ENCODE results near the gene NEDD9. TPM values are rescaled to one million over a fixed set of nuclear protein-coding genes. Genes with fewer than 3 reads are reported as not detected.

The NEDD9 gene
- total RNA-seq, 2 experiments from 2014 or later = 60.1 to 64.8 TPM

DNA sequence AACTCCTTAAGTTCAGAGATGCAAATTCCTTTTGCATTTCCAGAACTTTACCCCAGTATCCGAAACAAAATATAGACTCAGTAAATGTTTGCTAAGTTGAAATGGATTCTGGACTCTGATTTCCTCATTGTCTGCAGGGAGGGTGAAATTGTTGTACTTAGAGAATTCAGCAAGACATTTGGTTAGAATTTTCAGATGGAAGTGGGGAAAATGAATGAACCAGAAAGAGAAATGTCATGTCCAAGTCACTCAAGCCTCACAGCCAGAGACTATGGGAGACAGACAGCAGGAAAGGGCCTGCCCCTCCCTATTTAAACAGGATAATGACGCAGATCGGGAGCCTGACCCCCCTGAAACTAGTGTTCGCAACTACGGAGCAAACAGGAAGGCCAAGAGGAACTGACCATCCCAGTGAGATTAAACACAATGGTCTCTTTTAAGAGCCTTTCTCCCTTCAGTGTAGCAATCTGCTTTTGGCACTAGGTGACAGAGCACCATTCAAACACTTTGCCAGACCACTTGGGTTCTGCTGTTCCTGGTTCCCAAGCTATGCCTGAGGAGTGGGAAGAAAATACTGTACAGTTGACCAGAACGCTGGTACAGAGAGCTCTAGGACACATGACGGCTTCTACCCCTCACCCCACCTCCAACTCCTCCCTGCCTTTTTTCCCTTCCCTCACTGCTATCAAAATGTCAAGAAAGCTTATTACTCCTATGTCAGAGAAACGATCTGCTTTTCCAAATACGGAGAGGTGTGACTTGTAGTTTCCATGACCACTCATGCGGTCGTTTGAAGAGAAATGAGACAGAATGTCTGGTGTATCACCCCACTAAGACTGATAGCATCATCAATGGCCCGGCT is 13.7 kb downstream of the NEDD9 start:
- CTCF ChIA-PET = no interaction called here

DNA sequence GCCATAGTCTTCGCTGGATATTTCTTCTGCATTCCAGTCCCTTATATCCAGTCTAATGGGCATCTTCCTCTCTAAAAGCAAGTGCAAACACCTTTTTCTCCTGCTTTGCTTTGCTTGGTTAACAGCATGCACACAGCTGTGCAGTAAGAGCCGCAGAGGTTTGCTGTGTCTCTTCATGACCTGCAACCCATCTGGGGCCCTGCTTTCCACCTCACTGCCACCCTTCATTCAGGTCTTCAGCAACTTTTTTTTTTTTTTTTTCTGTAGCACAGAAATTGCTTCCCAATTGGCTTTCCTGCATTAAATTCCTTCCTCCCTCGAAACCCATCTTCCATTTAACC is 14.4 kb downstream of the NEDD9 start:
- H3K27me3 Mint-ChIP-seq = no peaks in the 10 kb centered on the region
- H3K9me3 Mint-ChIP-seq = no peaks in the 10 kb centered on the region
- POLR2A ChIA-PET = interaction anchor here (0.7 to 1.5 kb wide), 3 partner anchors 11 to 40 kb away, joined by 3 to 5 read pairs (median 4); no protein-coding TSS in a partner anchor
- H3K27ac Mint-ChIP-seq = no peak overlapping the region
- DNase-seq = no peak
- H3K4me1 Mint-ChIP-seq = peaks cover 64% of the 10 kb centered on the region
- CTCF ChIA-PET = no interaction called here
- no peak overlapping the region for H3K4me3 Mint-ChIP-seq
- H3K36me3 Mint-ChIP-seq (ENCODE audit: low read depth) = peaks cover 63% of the 10 kb centered on the region

More for the DNA sequence above, 13.7 kb downstream of the NEDD9 start:
- Mint-ChIP-seq H3K9me3 (no peaks in the 10 kb centered on the region), H3K27me3 (no peaks in the 10 kb centered on the region), H3K4me3 (no peak overlapping the region), H3K36me3 (ENCODE audit: low read depth) (peaks cover 62% of the 10 kb centered on the region), H3K27ac (no peak overlapping the region), H3K4me1 (peaks cover 71% of the 10 kb centered on the region)
- POLR2A ChIA-PET = interaction anchor here (1.5 to 7.7 kb wide), 2 partner anchors 14 to 16 kb away, joined by 5 to 138 read pairs; partner anchors contain the start of gene NEDD9
- DNase-seq = no peak

DNA sequence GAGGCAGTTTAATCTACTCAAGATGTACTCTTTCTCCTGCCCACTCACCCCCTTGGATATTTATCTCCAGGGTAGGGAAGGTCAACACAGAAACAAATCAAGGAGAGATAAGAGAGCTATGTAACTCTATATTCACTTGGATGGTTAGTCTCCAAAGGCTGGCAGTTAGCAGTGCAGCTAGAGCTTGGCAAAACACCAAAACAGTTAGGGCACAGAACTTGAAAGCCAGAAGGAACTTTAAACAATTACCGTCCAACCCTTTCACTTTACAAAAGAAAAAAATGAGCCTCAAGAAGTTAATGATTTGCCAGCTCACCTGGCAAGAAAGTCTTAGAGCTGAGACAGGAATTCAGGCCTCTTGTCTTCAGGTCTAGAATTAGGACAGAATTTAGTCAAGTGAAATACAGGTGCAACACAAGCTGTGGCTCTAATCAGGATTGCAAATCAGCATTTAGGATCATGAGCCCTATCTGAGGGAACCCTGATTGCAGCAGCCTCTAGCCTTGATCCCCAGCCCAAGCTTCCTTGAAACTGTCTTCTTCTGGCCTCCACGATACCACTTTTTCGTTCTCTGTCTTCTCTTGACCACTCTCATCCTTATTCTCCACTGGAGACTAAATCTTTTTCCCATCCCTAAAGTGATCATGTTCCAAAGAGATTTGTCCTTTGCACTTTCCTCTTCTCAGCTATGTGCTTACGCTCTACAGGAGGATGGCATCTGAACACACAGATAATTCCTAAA is 14.9 kb downstream of the NEDD9 start:
- H3K36me3 Mint-ChIP-seq (ENCODE audit: low read depth) = peaks cover 66% of the 10 kb centered on the region
- POLR2A ChIA-PET = interaction anchor here (0.7 to 2.0 kb wide), 6 partner anchors 9 to 41 kb away, joined by 3 to 8 read pairs (median 4); partner anchors contain the start of gene NEDD9

DNA sequence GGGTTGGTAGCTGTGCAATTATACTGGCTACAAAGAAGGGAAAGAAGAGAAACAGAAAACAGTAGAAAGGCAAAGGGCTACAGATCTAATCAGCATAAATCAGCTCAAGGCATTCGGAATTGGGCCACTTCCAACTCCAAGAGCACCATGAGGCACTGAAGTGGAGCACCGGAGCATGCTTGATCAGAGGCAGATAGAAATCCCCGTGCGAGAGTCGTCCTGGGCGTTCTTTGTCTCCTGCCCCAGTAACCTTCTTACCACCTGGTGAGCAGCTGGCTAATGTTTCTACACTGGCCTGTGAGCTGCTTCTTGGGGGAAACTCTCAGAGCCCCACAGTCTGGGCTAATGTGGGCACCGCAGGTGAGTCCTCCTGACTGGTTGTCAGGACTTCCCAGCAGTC is 16.7 kb downstream of the NEDD9 start:
- Mint-ChIP-seq H3K27ac (no peak overlapping the region), H3K27me3 (no peaks in the 10 kb centered on the region), H3K9me3 (no peaks in the 10 kb centered on the region), H3K4me1 (peaks cover 54% of the 10 kb centered on the region), H3K4me3 (no peak overlapping the region), H3K36me3 (ENCODE audit: low read depth) (peaks cover 79% of the 10 kb centered on the region)
- no peak for DNase-seq
- POLR2A ChIA-PET = interaction anchor here (1.0 to 2.0 kb wide), 3 partner anchors 9 to 17 kb away, joined by 3 to 8 read pairs (median 6); partner anchors contain the start of gene NEDD9
- CTCF ChIA-PET = no interaction called here

More for the DNA sequence above, 14.9 kb downstream of the NEDD9 start:
- no peak for DNase-seq
- H3K4me1 Mint-ChIP-seq = peaks cover 61% of the 10 kb centered on the region
- no peak overlapping the region for H3K4me3 Mint-ChIP-seq
- no peaks in the 10 kb centered on the region for H3K9me3 Mint-ChIP-seq
- CTCF ChIA-PET = interaction anchor here (1.5 kb wide), 1 partner anchor 15 kb away, joined by 5 read pairs; no protein-coding TSS in a partner anchor
- H3K27me3 Mint-ChIP-seq = no peaks in the 10 kb centered on the region
- H3K27ac Mint-ChIP-seq = no peak overlapping the region

DNA sequence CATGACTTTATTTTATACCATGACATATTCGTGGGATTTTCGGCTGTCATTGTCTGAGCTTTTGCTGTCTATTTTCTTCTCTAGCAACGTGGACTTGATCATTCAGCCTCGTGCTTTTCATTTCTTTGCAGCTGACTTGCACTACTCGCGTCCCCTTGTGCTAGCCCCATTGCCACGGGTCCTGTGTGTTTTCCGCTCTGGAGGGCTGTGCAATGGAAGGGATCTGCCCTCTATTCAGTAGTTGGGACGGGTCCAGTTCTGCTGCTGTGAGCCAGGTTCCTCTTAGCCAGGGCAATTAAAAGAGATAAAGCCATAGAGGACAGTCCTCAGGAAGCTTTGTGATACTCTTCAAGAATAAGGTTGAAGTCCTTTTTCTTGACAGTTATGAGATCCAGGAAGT is 17.6 kb downstream of the NEDD9 start:
- Mint-ChIP-seq H3K4me3 (no peak overlapping the region), H3K9me3 (no peaks in the 10 kb centered on the region)

DNA sequence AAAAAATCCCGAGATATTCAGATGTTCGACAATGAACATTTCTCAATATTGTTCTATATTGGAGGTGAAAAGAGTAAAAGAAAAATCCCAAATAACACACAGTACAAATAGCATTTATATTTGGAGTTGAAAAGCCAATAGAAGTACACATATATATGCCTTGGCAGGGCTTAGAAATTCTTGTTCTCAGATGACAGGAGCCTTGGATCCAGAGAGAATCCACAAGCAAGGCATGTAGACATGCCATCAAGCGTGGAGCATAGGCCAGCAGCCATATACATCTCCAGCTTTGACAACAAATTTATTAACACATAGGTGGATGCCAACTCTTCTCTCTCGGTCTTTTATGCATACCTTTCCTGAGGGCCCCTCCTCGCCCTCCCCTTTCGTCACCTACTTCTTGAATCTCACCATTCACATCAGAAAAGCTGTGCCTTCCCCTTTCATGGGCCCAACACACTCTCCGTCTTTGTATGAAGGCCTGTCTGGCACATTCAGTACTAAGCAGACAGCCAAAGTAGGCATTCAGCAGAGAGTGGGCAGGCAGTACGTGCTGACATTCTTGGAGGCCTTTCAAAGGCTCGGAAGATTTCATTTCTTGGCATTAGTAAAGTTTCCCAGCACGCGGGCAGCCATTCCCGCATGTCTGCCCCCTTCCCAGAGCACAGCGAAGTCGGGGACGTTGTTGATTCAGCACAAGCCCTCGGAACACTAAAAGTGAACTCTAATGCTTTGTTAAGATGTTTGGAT is 18.2 kb downstream of the NEDD9 start:
- Mint-ChIP-seq H3K4me3 (no peak overlapping the region), H3K27me3 (no peaks in the 10 kb centered on the region), H3K9me3 (no peaks in the 10 kb centered on the region), H3K27ac (no peak overlapping the region), H3K4me1 (peaks cover 48% of the 10 kb centered on the region), H3K36me3 (ENCODE audit: low read depth) (peaks cover 78% of the 10 kb centered on the region)
- DNase-seq = no peak
- ChIA-PET POLR2A (no interaction called here), CTCF (no interaction called here)

More for the DNA sequence above, 17.6 kb downstream of the NEDD9 start:
- peaks cover 48% of the 10 kb centered on the region for H3K4me1 Mint-ChIP-seq
- no peaks in the 10 kb centered on the region for H3K27me3 Mint-ChIP-seq
- ChIA-PET CTCF (no interaction called here), POLR2A (no interaction called here)
- DNase-seq = no peak
- peaks cover 78% of the 10 kb centered on the region for H3K36me3 Mint-ChIP-seq (ENCODE audit: low read depth)
- H3K27ac Mint-ChIP-seq = no peak overlapping the region

DNA sequence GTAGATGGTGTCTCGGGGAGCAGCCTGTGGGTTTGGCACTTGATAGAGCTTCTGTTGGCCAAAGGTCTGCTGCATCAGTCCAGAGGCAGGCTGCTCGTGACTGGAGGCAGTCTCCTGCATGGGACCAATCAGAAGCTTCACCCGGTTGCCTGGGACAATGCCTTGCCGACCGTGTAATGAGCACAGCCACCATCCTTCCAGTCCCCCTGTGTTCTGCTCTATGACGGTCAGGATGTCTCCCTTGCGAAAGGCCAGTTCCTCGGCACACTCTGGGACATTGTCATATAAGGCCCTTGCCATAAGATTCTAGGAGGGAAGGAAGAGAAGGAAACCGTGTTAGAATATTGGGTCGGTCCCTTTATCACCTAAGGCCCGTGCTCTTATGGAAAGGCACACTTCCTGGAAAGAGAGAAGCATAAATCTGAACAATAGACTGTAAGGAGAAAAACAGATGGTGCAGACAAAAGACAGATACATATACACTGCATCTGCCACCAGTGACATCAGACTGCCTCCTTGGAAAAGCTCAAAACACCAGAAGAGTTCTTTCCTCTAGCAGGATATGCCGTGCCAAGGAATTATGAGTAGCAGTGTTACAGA is 18.9 kb downstream of the NEDD9 start:
- no peaks in the 10 kb centered on the region for H3K9me3 Mint-ChIP-seq
- no peak overlapping the region for H3K4me3 Mint-ChIP-seq
- no peaks in the 10 kb centered on the region for H3K27me3 Mint-ChIP-seq
- H3K36me3 Mint-ChIP-seq (ENCODE audit: low read depth) = peaks cover 73% of the 10 kb centered on the region
- no peak overlapping the region for H3K27ac Mint-ChIP-seq
- ChIA-PET CTCF (no interaction called here), POLR2A (no interaction called here)
- peaks cover 44% of the 10 kb centered on the region for H3K4me1 Mint-ChIP-seq
- no peak for DNase-seq

DNA sequence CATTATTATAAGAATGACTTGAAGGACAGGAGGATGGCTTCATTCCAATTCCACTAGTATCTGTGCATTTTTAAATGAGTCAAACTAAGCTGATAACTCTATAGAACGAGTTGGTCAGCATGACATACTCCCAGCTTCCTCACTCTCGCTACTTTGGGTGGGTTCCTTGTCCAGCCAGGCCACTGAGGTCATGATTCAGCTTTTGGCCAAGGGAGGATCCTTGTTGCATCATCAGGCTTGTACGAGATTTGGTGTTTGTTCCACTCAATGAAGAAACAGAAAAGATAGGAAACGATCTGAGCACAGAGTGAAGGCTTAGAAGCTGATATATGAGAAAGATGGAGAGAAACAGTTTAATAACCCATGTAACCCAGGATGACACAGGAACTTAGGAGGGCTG is 19.8 kb downstream of the NEDD9 start:
- H3K27ac Mint-ChIP-seq = no peak overlapping the region
- CTCF ChIA-PET = no interaction called here
- peaks cover 74% of the 10 kb centered on the region for H3K36me3 Mint-ChIP-seq (ENCODE audit: low read depth)
- no peak overlapping the region for H3K4me3 Mint-ChIP-seq
- DNase-seq = no peak
- no peaks in the 10 kb centered on the region for H3K9me3 Mint-ChIP-seq
- no peaks in the 10 kb centered on the region for H3K27me3 Mint-ChIP-seq
- POLR2A ChIA-PET = interaction anchor here (1.0 kb wide), 1 partner anchor 20 kb away, joined by 3 read pairs; the partner anchor contains the start of gene NEDD9
- H3K4me1 Mint-ChIP-seq = peaks cover 41% of the 10 kb centered on the region

DNA sequence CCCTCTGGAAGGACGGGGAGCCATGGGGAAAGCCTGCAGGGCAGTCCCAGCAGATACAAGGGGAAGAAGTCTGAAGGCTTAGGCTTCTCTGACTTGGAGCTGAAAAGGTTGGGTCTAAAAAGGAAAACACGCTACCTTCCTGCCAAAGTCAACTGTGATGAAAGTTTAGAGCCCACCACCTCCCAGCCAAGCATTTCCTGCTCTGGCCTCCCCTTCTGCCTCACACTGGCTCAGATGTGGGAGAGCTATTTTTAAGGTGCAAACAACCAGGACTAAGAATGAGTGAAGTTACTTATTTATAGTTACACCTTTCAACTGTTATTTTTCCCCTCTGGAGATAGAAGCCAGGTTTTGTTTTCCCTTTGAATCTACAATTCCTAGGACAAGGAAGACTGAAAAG is 21.2 kb downstream of the NEDD9 start:
- ChIA-PET POLR2A (no interaction called here), CTCF (no interaction called here)
- Mint-ChIP-seq H3K4me3 (no peak overlapping the region), H3K9me3 (no peaks in the 10 kb centered on the region), H3K36me3 (ENCODE audit: low read depth) (peaks cover 80% of the 10 kb centered on the region), H3K27me3 (no peaks in the 10 kb centered on the region), H3K27ac (no peak overlapping the region), H3K4me1 (peaks cover 39% of the 10 kb centered on the region)
- no peak for DNase-seq

DNA sequence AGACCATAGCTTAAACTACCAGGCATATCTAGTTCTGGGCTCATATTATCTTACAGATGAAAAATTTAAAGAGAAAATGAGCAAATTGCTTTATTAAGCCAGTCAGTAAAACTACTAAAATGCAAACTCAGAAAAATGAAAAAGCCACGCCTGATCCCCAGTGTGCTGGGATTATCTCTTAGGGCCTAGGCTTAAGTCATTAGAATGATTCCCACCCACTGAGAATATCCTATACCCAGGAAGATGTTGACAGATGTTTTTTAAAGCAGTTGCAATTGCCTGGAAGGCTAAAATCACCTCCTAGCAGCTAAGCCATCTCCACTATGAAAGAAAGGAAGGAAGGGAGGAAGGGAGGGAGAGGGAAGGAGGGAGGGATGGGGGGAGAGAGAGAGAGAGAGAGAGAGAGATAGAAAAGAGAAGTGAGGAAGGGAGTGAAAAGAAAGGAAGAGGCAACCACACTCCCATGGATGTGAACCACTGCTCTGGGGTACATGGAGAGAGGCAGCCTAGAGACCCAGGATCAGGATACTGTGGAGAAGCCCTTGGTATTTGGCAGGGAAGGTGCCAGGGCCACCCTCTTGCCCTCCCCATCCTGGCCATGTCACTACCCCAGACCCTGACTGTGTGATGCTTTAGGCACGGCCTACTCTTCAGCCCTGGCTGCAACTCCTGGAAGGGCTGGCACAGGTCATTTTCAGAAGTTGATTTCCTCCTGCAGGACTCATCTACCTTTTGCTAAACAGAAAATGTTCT is 21.9 kb downstream of the NEDD9 start:
- H3K9me3 Mint-ChIP-seq = no peaks in the 10 kb centered on the region
- ChIA-PET CTCF (interaction anchor here (0.6 to 1.0 kb wide), 2 partner anchors 12 to 65 kb away, joined by 3 to 5 read pairs; no protein-coding TSS in a partner anchor), POLR2A (interaction anchor here (1.2 kb wide), 1 partner anchor 22 kb away, joined by 4 read pairs; the partner anchor contains the start of gene NEDD9)
- H3K36me3 Mint-ChIP-seq (ENCODE audit: low read depth) = peaks cover 78% of the 10 kb centered on the region
- no peak for DNase-seq
- H3K4me1 Mint-ChIP-seq = peaks cover 39% of the 10 kb centered on the region
- H3K27me3 Mint-ChIP-seq = no peaks in the 10 kb centered on the region
- H3K27ac Mint-ChIP-seq = no peak overlapping the region
- no peak overlapping the region for H3K4me3 Mint-ChIP-seq

DNA sequence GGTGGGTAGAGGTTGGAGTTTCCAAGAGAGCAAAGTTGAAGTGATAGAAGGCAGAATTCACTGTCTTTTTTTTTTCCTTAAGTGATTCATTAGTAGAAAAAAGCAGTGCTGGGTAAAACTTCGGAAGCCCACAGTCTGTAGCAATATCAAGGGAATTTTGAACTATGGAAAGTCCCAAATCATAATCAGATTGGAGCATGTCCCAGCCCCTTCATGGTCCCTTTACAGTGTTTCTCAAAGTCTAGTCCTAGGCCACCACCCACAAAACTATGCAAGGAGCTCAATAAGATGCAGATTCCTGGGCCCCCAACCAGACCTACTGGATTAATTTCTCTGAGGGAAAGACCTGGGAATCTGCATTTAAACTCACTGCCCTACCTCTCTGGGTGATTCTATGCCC is 22.6 kb downstream of the NEDD9 start:
- H3K4me1 Mint-ChIP-seq = peaks cover 37% of the 10 kb centered on the region
- no peak overlapping the region for H3K27ac Mint-ChIP-seq
- peaks cover 75% of the 10 kb centered on the region for H3K36me3 Mint-ChIP-seq (ENCODE audit: low read depth)
- no peaks in the 10 kb centered on the region for H3K9me3 Mint-ChIP-seq
- POLR2A ChIA-PET = interaction anchor here (1.2 kb wide), 1 partner anchor 23 kb away, joined by 4 read pairs; the partner anchor contains the start of gene NEDD9
- CTCF ChIA-PET = interaction anchor here (0.6 to 1.0 kb wide), 2 partner anchors 11 to 65 kb away, joined by 3 to 5 read pairs; no protein-coding TSS in a partner anchor
- no peak overlapping the region for H3K4me3 Mint-ChIP-seq
- no peaks in the 10 kb centered on the region for H3K27me3 Mint-ChIP-seq
- DNase-seq = no peak

DNA sequence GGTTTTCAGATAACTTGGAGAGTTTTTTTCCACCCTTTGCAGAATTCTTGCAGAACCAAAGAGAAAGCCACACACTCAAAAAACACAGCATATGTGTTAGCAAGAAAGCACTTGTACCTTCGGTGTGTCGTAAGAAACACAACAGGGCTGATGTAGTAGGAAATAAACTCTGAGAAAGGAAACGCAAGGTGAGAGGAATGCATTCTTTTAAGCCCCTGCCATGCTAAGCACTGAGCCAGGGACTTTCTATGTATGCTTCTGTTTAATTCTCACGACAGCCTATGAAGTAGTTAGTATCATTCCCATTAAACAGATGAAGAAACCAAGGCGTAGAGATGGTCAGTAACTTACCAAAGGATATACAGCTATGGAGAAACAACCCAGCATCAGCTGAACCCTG is 23.1 kb downstream of the NEDD9 start:
- no peaks in the 10 kb centered on the region for H3K27me3 Mint-ChIP-seq
- peaks cover 72% of the 10 kb centered on the region for H3K36me3 Mint-ChIP-seq (ENCODE audit: low read depth)
- POLR2A ChIA-PET = interaction anchor here (1.2 to 3.1 kb wide), 2 partner anchors 24 kb away, joined by 4 to 12 read pairs; partner anchors contain the start of gene NEDD9
- no peak overlapping the region for H3K4me3 Mint-ChIP-seq
- H3K9me3 Mint-ChIP-seq = no peaks in the 10 kb centered on the region
- no peak overlapping the region for H3K27ac Mint-ChIP-seq
- H3K4me1 Mint-ChIP-seq = peaks cover 39% of the 10 kb centered on the region
- DNase-seq = no peak
- CTCF ChIA-PET = no interaction called here
